GM18511 (cell line): ENCODE results near the gene FGG.

Experiments used
- ATAC-seq: cut with Tn5 transposase; IDR thresholded peaks from one replicate; pipeline ENCODE4 v1.9.1; 2021; ENCODE audit warnings: mild to moderate bottlenecking, moderate library complexity; ENCODE audit not compliant: unreplicated experiment

Gene FGG

GRCh38 chr4:154612472-154613414, at the start of gene FGG:
Gene FGG, minus strand, starts transcription at chr4:154612656. Its CDS starts 47 bp downstream, at chr4:154612609.
- ATAC-seq, result no peak

GRCh38 chr4:154660052-154660451, 47.6 kb upstream of the FGG start:
- no peak for ATAC-seq

- ATAC-seq, result no peak
Measured at GRCh38 chr4:154658680-154659405, 46.4 kb upstream of the FGG start.

GRCh38 chr4:154643493-154643892, 31.0 kb upstream of the FGG start:
- ATAC-seq, result no peak

GRCh38 chr4:154642373-154643009, 30.0 kb upstream of the FGG start:
- no peak for ATAC-seq

- ATAC-seq, result no peak
Measured at GRCh38 chr4:154640999-154641398, 28.5 kb upstream of the FGG start.

- no peak for ATAC-seq
Measured at GRCh38 chr4:154634058-154634457, 21.6 kb upstream of the FGG start.

GRCh38 chr4:154631828-154632227, 19.4 kb upstream of the FGG start:
- ATAC-seq, result no peak

- ATAC-seq, result no peak
Measured at GRCh38 chr4:154630324-154630723, 17.9 kb upstream of the FGG start.

- ATAC-seq, result peak; percentile 96
Measured at GRCh38 chr4:154626793-154627484, 14.5 kb upstream of the FGG start.

- no peak for ATAC-seq
Measured at GRCh38 chr4:154625971-154626370, 13.5 kb upstream of the FGG start.

GRCh38 chr4:154623995-154624394, 11.5 kb upstream of the FGG start:
- ATAC-seq, result no peak

- ATAC-seq, result no peak
Measured at GRCh38 chr4:154623436-154623835, 11.0 kb upstream of the FGG start.

GRCh38 chr4:154622598-154622997, 10.1 kb upstream of the FGG start:
- peak; percentile 49 for ATAC-seq

GRCh38 chr4:154620111-154620510, 7.7 kb upstream of the FGG start:
- ATAC-seq, result no peak

GRCh38 chr4:154618708-154619315, 6.4 kb upstream of the FGG start:
- ATAC-seq, result peak; percentile 72

GRCh38 chr4:154617820-154618317, 5.4 kb upstream of the FGG start:
- ATAC-seq, result no peak

- peak; percentile 95 for ATAC-seq
Measured at GRCh38 chr4:154616731-154617130, 4.3 kb upstream of the FGG start.

- ATAC-seq, result peak; percentile 14
Measured at GRCh38 chr4:154616287-154616686, 3.8 kb upstream of the FGG start.

- ATAC-seq, result no peak
Measured at GRCh38 chr4:154615211-154615610, 2.8 kb upstream of the FGG start.
